ENCODE measurements around the gene KCNIP4. TPM values are rescaled to one million over a fixed set of nuclear protein-coding genes. Genes with fewer than 3 reads are reported as not detected.

The KCNIP4 gene
- total and polyA plus RNA-seq, 8 donors, result 0.05 TPM; not detected in 7

DNA sequence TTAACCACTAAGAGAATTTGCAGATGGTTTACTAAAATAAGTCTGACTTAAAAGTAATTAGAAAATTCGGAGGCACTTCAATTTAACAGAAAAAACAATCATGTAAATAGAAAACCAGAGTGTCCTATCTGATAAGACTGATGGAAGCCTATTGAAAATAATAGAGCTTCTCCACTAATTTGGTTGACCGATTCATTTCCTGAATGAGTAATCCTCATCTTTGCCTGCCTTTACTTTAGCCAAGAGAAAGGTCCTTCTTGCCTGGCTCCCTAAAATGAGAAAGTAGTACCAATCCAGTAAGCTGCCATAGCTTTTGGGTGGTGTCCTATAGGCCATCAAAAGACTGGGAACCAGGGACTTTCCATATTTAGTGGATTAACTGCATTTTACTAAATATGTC, 48.4 kb downstream of the KCNIP4 start:
- DNase-seq, result no peak
- no peak for ATAC-seq
- Histone ChIP-seq H3K9me3 (no peaks in the 10 kb centered on the region), H3K4me3 (no peak overlapping the region), H3K27me3 (no peaks in the 10 kb centered on the region), H3K4me1 (no peaks in the 10 kb centered on the region), H3K36me3 (no peaks in the 10 kb centered on the region), H3K27ac (no peak overlapping the region)
- WGBS, 2 donors, result 11 to 53% methylated on average over 2 of the region's 2 CpGs
- FAIRE-seq, result no peak
- intact Hi-C loops (cut with DNase I), result no loop called here
- TF ChIP-seq, protein P1, sequence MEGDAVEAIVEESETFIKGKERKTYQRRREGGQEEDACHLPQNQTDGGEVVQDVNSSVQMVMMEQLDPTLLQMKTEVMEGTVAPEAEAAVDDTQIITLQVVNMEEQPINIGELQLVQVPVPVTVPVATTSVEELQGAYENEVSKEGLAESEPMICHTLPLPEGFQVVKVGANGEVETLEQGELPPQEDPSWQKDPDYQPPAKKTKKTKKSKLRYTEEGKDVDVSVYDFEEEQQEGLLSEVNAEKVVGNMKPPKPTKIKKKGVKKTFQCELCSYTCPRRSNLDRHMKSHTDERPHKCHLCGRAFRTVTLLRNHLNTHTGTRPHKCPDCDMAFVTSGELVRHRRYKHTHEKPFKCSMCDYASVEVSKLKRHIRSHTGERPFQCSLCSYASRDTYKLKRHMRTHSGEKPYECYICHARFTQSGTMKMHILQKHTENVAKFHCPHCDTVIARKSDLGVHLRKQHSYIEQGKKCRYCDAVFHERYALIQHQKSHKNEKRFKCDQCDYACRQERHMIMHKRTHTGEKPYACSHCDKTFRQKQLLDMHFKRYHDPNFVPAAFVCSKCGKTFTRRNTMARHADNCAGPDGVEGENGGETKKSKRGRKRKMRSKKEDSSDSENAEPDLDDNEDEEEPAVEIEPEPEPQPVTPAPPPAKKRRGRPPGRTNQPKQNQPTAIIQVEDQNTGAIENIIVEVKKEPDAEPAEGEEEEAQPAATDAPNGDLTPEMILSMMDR (IDR thresholded peaks at IDR 0.05), result no peak

DNA sequence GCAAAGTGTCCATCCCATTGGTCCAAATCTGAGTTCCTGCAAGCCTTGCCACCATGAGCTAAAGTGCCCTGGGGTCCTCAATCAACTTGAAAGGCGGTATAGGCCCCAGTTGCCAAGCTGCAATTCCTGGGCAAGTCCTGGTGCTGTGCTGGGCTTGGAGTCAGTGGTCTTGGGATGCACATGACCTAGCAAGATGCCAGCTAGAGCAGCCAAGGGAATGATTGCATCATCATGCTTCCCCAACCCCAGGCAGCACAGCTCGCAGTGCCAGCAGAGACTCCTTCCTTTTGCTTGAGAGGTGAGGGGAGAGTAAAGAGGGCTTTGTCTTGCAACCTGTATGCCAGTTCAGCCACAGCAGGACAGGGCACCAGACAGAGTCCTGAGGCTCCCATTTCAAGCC, 50.5 kb downstream of the KCNIP4 start:
- DNase-seq (no peak), ATAC-seq (no peak), FAIRE-seq (no peak)
- intact Hi-C loops (cut with DNase I), result no loop called here
- 54 to 64% methylated on average over 2 of the region's 2 CpGs for WGBS, 2 donors
- Histone ChIP-seq H3K27me3 (no peaks in the 10 kb centered on the region), H3K4me1 (no peaks in the 10 kb centered on the region), H3K4me3 (no peak overlapping the region), H3K9me3 (no peaks in the 10 kb centered on the region), H3K27ac (no peak overlapping the region), H3K36me3 (no peaks in the 10 kb centered on the region)
- TF ChIP-seq, protein P1 (IDR thresholded peaks at IDR 0.05), result no peak

DNA sequence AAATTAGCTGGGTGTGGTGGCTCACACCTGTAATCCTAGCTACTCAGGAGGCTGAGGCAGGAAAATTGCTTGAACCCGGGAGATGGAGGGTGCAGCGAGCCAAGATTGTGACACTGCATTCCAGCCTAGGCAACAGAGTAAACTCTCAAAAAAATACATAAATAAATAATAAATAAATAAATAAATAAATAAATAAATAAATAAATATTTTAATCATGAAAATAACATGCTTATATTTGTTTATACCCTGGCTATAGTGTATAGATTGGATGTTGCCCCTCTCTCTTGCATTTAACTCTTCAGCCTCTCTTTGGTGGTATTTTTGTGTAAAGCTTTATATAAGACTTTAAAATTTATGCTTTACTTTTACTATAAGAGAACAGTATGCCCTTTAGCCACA, 51.8 kb downstream of the KCNIP4 start:
- TF ChIP-seq, protein P1 (IDR thresholded peaks at IDR 0.05), result no peak
- no peak for DNase-seq
- WGBS, 2 donors, result 74 to 76% methylated on average over 2 of the region's 2 CpGs

DNA sequence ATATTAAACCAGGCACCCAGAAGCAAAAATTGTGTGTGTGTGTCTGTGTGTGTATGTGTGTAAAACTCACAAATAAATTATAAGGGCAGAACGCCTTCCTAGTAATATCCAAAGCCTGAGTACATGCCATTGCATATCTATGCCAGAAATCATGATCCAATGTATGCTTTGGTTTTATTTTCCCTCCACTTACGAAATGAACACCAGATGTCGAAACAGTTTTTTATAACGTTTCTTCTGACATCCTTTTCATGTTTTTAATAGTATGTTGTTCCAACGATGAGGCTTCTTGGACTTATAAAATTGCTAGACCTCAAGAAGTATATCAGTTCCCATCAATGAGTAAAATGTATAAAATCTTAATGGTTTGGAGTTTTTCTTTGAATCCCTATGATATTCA, 55.4 kb downstream of the KCNIP4 start:
- no peaks in the 10 kb centered on the region for H3K9me3 ChIP-seq
- no peaks in the 10 kb centered on the region for H3K27me3 ChIP-seq
- intact Hi-C loops (cut with DNase I), result no loop called here
- no peaks in the 10 kb centered on the region for H3K4me1 ChIP-seq
- DNase-seq (no peak), ATAC-seq (no peak), FAIRE-seq (no peak)
- no peak overlapping the region for H3K4me3 ChIP-seq
- TF ChIP-seq, protein P1 (IDR thresholded peaks at IDR 0.05), result no peak
- 41 to 60% methylated on average over 5 of the region's 5 CpGs for whole genome bisulfite sequencing, 2 donors
- H3K36me3 ChIP-seq, result no peaks in the 10 kb centered on the region
- no peak overlapping the region for H3K27ac ChIP-seq

More for the DNA sequence above, 51.8 kb downstream of the KCNIP4 start:
- FAIRE-seq, result no peak
- no peaks in the 10 kb centered on the region for H3K9me3 ChIP-seq
- H3K4me3 ChIP-seq, result no peak overlapping the region
- H3K27me3 ChIP-seq, result no peaks in the 10 kb centered on the region
- no peaks in the 10 kb centered on the region for H3K36me3 ChIP-seq
- no peaks in the 10 kb centered on the region for H3K4me1 ChIP-seq
- no peak overlapping the region for H3K27ac ChIP-seq
- intact Hi-C loops (cut with DNase I), result no loop called here
- ATAC-seq, result no peak

DNA sequence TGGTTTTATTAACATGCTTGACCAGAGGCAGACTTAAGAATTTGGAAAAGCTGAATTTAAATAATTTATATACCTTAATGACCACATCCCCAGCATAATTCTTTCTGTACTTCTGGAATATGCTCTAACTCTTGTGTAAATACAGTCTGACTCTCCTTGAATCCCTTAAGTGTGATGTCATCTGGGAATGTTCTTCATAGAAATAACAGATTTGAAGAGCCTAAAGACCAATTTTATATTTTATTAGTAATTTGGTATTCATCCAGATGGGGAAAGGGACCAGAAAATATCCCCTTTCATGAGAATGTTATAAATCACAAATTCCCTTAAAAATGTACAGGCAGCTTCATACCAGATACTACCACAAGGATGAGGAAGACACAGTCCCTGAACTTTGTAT, 58.3 kb downstream of the KCNIP4 start:
- H3K27ac ChIP-seq, result no peak overlapping the region
- no peaks in the 10 kb centered on the region for H3K4me1 ChIP-seq
- no peaks in the 10 kb centered on the region for H3K27me3 ChIP-seq
- H3K9me3 ChIP-seq, result no peaks in the 10 kb centered on the region
- ATAC-seq (no peak), DNase-seq (no peak), FAIRE-seq (no peak)
- TF ChIP-seq, protein P1 (IDR thresholded peaks at IDR 0.05), result no peak
- no peaks in the 10 kb centered on the region for H3K36me3 ChIP-seq
- H3K4me3 ChIP-seq, result no peak overlapping the region
- intact Hi-C loops (cut with DNase I), result no loop called here

All from pancreas (tissue), 10 donors.